Forelimb muscle (tissue), 1 donor: ENCODE measurements around the gene GPR158. TPM values are rescaled to one million over a fixed set of nuclear protein-coding genes. Genes with fewer than 3 reads are reported as not detected.

Source experiments
- DNase-seq: peaks from one replicate; pipeline ENCODE4 v3.0.0-alpha.2; 2013; ENCODE audit warnings: low read depth
- polyA plus RNA-seq: library from polyadenylated mRNA; unstranded; fragments of 120-200 nt; gene quantifications from one replicate; pipeline ENCODE4 v1.2.1, GENCODE V29; 2013; ENCODE audit not compliant: insufficient read length

Gene GPR158
- polyA plus RNA-seq, 1 donor, result 0.08 TPM

DNA sequence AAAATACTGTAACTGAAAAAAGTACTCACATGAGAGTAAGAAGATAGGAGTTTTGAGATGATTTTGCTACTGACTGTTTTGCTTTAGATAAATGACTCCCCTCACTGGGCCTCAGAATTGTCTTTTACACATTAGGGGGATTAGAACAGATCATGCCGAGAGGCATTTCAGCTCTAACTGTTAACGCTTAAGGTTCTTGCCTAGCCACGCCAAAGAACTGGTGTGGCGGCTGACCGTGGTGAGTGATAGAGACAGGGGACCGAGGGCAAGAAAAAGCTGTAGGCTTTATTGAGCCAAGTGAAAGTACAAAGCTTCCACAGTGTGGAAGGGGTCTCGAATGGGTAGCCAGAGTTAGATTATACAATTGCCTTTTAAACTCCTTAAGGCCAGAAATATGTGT lies 390.8 kb downstream of the GPR158 start:
- DNase-seq, result no peak

DNA sequence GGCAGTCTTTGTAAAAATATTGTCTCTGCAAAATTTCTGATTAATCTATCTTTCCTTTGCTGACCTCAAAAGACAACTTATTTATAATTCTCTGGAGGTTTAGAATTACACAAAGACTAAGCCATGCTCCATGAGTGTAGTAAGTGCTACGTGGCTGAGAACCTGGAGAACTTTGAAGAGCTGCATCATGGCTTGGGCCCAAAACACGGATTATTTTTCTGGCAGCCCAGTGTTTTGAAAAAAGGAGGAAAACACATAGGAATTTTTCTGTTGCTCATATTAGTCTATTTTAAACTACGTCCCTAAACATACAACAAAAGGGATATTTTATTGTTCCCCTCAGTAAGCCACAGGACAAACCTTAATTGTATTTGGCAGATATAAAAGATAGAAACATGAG lies 398.5 kb downstream of the GPR158 start:
- DNase-seq, result no peak

DNA sequence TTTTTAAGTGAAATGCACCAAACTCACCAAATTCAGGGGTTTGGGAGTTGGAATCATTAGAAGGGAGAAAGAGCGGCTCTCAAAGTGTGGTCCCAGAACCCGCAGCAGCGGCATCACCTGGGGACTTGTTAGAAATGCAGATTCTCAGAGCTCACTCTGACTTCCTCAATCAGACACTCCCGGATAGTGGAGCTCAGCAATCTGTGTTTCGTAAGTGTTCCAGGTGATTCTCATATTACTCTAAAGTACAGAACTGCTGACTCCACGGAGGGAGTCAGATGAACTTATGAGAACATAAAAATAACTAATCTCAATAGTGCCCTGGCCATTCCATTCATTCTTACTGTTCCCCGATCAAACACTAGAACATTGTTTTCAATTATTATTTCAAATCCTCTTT lies 400.5 kb downstream of the GPR158 start:
- no peak for DNase-seq

DNA sequence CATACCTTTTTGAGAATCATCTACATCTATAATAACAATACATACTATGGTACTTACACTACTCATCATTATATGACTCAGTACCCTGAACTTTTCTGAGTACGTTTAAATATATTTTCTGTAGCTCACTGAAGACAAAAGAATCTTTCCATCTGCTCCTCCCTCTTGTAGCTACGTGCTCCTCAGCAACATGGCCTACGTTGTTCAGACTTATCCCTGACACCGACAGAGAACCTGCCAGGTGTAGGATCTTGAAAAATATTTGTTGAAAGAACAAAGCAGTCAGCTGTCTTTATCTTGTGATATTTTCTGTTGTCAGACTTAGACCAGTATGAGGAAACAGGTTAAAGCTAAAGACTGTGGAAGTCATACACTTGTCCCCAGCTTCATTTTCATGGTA lies 403.3 kb downstream of the GPR158 start:
- DNase-seq, result no peak

DNA sequence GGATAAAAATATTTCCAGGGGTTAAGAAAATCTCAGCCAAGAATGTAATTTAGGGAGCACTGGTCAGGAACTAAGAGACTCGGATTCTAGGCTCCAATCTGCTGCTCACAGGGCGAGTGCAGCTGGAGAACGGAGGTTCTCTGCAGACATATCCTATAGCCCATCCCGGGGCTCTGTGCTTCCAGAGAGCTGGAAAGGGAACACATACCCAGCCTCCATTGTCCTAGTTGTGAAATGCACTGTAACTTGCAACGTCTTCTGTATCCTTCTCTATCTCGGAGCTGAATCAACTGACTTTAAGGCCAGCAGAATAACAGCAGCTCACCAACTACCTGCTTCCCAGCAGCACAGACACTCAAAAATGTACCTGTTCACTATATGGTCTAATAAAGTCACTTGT lies 408.2 kb downstream of the GPR158 start:
- DNase-seq, result no peak

DNA sequence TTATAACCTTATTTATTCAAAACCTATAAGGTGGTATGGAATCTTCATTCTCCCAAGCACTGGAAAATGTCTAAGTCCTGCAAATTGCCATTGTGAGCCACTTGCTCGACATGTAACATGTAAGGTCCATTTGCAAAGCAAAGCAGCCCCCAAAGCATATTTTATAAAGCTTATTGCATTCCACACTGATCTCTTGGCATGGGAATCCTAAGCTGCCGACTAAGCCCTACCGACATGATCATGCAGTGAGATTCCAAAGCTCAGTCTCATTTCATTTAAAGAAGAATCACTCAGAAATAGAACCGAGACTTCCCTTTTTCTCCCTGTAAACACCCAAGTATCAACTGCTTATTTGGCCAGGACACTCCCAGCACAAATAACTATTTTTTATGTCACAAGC lies 425.9 kb downstream of the GPR158 start:
- DNase-seq, result no peak

DNA sequence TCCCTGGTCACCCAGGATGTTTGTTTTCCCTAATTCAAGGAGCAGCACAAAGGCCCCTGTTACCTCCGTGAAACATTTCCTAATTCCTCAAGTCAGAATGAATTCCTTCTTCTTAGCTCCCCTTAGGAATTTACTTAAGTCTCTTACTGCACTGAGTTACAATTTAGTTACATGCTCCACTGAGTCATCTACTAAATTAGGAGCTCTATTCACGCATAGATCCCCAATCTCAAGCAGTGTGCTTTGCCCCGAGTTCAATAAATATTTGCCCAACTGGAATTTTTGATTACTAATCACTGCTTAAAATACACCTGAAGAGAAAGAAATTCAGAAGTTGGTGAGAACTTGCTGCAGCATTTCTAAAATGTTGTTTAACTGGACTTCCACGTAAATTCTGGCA lies 429.8 kb downstream of the GPR158 start:
- DNase-seq, result no peak

DNA sequence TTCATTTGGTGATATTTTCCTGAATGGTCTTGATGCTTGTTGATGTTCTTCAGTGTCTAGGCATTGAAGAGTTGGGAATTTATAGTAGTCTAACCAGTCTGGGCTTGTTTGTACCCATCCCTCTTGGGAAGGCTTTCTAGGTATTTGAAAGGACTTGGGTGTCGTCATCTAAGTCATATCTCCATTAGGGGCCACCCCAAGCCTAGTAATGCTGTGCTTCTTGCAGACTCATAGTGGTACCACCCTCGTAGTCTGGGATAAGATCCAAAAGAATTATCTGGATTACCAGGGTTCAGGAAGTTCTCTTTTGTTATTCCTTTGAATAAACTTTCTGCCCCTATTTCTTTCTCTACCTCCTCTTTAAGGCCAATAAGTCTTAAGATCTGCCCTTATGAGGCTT lies 439.9 kb downstream of the GPR158 start:
- no peak for DNase-seq

DNA sequence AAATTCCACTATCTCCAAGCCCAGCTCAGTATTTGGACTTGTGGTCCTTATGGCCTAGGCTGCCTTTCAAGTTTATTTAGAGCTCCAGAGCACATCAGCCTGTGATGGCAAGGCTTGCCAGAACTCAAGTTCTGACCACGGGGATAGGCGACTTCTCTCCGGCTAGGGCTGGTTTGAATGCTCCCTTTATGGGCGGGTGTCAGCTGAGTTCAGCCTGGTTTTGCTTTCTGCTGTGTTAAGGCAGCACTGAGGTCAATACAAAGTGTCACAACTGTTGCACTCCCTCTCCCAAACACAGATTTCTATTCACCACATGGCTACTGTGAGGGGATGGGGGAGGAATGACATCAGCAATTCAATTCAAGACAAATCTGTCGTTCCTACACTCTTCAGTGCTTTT lies 441.1 kb downstream of the GPR158 start:
- DNase-seq, result no peak

DNA sequence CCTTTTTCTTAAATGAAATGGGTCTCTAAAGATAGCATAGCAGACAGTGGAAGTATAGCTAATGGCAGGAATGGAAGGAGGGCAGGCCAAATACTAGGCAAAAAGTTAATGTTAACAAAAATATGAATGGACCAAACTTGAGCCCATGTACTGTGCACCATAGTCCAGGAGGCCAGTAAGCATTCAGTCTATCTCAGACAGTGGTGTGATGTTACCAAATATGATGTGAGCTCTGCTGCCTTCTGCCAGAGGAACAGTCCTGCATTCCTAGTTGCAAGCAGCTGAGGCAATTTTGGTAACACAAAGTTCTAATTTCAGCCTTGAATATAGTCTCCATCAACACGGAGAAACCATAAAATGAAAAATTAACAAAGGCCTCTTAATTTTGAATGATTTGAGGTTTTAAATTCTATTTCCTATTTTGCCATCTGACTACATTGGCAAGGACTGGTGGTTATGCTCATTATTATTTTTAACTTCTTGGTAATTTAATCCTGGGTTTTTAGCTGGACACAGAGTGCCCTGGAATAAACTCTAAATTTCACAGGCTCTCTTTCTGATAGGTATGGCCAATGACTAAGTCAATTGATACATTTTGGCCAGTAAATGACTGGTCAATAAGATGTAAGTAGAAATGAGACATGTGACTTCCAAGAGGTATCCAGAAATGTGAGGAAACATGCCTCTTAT lies 442.2 kb downstream of the GPR158 start:
- no peak for DNase-seq

DNA sequence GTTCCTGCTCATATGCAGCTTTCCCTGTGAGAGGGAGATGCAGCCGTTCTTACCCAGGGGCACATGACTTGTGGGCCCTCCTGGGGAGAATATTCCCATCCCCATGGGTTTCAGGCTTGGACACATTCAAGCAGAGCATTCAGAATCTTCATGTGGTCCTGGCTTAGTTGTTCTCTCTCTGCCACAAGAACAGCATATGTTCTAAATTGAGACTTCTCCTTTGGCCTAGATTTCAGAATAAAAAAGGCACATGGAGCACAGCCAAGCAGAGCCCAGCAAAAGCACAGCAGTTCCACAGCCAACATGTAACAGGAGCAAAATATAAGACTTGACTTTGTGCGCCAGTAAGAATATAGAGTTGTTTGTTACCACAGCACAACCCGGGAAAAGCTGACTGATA lies 452.8 kb downstream of the GPR158 start:
- no peak for DNase-seq

DNA sequence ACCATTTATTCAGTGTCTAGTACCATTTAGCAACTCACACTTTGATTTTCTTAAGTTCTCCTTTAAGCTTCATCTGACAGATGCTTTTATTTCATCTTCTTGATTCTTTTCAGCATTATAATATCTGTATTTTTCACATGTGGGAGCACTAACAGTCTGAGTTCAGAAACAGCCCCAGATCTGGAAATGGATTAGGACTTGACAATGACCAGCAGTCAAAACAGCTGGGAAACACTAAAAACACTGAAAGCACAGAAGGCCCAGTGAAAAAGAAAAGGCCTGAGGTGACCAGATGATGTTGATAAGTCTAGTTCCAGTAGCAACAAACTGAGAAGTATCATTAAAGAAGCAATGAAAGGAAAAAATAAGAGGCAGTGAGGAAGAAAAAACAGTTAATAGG lies 454.5 kb downstream of the GPR158 start:
- no peak for DNase-seq

DNA sequence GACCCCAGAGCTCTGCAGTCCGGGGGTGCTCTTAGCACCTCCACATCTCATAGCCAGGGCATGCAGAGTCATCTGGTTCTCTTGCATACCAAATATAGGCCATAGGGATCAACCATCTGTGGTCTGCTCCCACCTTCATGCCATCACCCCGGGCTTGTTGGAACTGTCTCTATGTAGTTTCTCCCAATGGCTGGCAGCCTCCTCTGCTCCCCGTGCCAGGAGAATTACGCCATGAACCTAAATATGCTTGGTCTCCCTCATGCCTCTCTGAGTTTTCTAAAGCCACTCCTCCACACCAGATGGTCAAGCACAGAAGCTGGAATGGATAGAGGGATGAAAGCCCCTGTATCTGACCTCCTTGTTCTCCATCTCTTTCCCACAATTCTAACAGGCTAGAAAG lies 456.7 kb downstream of the GPR158 start:
- DNase-seq, result no peak

DNA sequence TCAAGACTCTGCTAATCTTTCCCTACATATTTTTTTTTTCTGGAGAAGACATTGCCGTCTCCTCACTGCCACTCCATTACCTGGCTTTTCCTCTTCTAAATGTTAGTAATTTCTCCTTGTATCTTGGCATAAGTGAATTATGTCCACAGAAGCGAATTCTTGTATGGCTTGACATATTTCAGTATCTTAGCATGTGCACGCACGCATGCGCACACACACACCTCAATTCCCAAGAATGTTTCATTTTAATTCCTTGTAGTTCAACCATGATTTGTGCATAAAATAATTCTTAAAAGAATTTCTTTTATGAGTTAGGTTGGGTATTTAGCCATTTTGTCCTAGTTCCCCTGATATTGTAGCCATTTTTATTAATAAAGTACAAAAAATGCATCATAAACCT lies 458.0 kb downstream of the GPR158 start:
- DNase-seq, result no peak

DNA sequence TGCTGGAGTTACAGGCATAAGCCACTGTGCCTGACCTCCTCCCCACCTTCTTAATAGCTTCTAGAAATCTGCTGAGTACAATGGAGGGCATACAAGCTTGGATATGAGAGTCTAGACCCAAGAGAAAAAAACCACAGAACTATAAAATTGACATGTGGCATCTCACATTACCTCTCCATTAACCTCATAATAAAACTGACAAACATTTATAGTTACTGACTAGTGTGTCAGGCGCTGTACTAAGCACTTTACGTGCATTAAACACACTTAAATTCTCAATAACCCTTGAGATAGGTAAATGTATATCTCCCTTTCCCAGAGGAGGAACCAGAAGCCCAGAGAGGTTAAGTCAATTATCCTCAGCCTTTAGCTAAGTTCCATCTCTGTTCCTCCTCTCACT lies 458.7 kb downstream of the GPR158 start:
- no peak for DNase-seq

DNA sequence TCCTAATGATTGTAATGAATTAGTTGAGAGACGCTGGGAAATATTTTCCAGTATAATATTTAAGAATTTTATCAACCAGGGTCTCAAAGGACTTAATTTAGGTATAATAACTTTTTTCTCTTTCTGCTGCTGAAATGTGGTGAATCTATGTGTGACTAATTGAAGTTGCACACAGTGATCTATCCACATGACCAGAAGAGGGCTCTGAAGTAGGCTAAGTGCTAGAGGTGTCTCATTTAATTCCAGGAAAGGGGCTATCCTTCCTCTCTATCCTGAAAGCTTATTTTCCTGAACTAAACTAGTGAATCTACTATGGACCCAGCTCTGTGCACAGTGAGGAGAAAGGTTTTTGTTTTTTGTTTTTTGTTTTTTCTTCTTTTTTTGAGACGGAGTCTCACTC lies 464.8 kb downstream of the GPR158 start:
- no peak for DNase-seq

DNA sequence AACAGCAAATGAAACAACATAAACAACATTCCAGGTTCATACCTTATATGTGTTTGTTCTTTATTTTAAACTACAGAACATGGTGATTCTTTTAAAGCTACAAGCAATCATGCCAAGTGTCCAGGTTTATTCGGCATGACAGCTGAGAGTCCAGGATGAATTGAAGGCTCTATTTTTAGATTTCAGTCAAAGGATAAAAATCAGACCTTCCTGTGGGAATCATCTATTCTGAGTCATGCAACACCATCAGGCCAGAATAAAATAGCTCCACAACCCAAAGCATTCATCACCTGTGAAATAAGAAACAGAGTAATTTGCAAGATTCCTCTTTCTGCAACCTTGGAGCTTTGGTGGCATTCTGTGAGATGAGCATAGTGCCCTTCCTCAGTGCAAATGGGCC lies 466.8 kb downstream of the GPR158 start:
- no peak for DNase-seq

DNA sequence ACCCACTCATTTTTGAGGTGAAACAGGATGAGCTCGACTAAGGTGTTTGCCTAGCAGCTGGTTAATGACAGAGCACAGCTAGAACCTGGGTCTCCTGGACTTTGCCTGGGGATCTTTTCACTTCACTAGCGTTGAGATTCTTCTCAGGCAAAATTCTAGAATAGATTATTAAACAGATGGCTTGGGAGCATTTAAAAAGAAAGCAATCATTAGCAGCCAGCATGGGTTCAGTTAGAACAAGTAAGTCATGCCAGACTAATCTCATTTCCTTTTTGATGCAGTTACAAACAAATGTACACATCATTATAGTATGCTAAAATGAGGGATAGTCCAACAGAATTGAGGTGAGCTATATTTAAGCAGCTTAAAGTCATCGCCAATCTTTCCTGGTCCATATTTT lies 467.9 kb downstream of the GPR158 start:
- DNase-seq, result no peak

DNA sequence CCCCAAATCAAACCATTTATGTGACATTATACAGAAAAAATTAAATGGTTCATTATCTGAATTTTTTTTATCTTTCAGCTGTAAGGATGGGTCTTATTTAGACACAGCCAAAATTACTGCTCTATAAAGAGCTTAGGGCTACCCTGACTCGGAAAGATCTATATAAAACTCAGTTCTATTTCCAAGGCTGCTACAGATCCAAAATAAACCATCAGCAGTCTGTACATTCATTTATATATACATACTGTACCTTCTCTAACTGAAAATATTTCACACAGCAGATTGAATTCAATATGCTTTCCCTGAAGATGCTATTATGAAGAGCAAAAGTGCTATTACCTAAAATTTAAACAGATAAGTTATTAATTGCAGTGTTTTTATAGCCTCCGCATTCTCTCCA lies 471.6 kb downstream of the GPR158 start:
- no peak for DNase-seq

DNA sequence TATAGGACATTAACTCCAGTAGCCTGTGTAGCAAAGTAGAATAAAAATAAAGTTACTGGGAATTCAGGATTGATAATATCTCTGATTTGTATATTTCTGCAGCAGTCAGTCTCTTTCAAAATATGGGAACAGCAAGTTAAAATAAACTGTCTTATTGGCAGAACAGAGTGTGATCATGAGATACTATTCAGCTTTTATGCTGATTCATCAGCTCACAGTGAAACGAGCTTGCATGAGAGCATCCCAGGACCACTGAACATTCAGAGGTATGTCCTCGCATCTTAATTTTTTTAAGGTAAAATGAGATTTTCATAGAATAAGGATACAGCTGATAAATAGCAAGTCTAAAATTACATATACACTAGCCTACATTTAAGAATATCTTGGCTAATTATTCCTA lies 476.7 kb downstream of the GPR158 start:
- no peak for DNase-seq
